Activated CD4-positive, alpha-beta T cell treated with anti-CD3 and anti-CD28 coated beads for 48 hours (primary cell): Measurements from ENCODE around the gene ARHGEF7.

ENCODE experiments used
- DNase-seq: peaks from one replicate; pipeline ENCODE4 v3.0.0-alpha.2; 2020

ARHGEF7 gene

DNA sequence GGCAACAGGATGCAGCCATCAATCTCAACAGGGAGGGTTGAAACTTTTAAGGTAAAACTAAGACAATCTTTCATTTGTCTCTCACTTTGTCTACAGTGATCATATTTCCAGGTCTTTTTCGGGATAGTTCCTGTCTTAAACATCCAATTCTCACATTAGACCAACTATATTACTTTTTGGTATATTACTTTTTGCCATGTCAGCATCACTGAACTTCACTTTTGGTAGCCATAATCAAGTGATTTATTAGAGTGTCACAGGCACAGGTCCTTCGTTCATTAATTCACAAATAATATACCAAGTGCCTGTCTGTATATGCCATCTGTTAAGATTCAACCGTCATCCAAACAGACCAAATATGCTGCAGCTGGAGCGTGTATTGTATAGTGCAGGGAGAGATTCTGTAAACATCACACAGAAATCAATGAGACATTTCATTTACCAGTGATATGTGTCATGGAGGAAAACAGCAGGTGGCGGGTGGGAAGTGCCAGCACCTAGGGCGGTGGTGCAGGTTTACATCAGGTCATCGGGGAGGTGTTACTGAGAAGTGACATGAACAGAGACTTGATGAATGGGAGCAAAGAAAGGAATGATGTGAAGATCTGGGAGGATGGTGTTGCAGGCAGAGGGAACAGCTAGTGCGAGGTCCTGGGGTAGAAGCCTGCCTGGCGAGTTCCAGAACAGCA is 24.9 kb downstream of the ARHGEF7 start:
- DNase-seq, result no peak

DNA sequence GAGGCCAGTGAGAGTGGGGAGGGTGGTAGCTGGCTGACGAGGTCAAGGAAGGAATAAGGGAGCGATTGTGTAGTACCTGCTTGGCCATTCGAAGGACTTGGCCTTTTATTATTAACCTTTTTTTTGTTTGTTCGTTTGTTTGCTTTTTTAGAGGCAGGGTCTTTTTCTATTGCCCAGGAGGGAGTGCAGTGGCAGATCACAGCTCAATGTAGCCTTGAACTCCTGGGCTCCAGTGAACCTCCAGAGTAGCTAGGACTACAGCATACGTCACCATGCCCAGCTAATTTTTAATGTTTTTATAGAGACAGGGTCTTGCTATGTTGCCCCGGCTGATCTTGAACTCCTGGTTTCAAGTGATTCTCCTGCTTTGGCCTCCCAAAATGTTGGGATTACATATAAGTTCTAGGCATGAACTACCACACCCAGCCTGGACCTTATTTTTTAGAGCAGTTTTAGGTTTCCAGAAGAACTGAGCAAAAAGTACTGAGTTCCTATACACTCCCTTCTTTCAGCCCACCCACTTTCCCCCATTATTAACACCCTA is 25.5 kb downstream of the ARHGEF7 start:
- no peak for DNase-seq

DNA sequence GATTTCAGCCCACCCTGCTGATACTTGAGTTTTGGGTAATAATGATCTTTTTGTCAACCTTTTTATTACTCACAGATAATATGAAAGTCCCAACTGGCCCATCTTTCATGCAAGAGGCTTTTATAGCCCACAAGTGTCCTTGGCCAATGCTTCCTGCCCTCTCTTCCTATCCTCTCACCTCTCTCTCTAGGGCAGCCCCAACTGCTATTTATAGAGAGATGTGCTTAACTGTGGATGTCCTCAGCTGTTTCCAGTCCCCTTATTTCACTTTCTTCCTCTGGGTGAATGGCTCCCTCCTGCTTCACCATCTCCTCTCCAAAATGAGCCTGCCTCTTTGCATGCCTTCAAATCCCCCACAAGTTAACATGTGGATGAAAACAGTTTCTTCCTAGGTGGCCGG is 27.4 kb downstream of the ARHGEF7 start:
- no peak for DNase-seq

DNA sequence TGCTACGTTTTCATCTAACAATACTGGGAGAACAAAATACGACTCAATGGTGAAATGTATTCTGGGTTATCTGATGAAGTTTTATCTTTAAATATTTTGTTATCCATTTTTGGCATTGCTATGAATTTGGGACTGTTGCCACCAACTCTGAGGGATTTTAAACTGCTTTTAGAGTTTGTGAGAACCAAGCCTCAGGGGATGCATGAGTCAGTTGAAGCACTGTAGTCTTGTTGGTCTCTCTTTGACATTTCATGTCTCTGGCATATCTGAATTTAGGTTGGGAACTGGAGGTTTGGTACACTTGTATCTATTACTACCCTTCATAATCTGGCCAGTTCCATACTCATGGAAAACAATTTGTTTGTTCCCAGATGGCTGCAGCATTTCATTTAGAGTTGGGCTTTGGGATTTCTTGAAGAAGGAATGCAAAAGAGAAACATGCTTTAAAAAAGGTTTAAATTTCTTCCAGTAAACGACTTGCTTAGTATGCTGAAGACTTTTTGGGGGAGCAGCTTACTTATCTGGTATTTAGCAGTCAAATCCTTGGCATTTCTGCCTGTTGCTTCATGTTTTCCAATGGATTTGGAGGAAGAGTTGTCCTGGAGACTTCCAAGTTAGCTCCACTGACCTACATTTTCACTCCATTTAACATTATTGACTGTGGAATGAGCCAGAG is 28.9 kb downstream of the ARHGEF7 start:
- no peak for DNase-seq

DNA sequence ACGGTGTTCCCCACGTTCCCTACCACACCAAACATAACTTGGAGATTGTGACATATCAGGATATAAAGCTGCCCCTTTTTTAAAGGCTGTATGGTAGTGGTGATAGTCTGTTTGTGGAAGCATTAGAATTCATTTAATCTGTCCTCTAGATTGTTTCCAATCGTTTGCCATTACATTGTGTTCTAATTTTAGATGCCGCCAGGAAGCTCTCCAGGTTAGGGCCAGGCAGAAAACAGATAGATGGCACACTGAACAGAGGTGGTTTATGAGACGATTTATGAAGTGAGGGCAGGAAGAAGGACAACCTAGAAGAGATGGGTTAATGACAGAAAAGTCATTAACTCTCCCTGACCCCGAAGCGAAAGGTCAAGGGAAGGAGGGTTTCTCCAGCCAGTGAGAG is 30.0 kb downstream of the ARHGEF7 start:
- DNase-seq, result no peak

DNA sequence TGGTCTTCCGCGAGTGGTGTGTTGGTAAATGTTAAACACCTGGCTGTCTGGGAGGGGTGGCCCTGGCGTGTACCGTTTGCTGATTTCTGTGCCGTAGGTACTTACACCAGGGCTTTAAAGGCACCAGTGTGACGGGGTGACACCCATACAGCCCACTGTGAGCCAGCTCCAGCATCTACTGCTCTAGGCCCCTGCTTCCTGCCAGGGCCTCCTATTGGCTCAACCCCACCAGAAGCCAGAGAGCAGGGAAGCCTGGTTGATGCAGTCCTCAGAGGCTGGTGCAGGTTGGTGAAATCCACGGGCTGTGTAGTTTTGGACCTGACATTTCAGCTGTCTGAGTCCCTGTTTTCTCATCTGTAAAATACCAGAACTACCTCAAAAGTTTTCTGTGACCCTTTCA is 30.4 kb downstream of the ARHGEF7 start:
- DNase-seq, result no peak

DNA sequence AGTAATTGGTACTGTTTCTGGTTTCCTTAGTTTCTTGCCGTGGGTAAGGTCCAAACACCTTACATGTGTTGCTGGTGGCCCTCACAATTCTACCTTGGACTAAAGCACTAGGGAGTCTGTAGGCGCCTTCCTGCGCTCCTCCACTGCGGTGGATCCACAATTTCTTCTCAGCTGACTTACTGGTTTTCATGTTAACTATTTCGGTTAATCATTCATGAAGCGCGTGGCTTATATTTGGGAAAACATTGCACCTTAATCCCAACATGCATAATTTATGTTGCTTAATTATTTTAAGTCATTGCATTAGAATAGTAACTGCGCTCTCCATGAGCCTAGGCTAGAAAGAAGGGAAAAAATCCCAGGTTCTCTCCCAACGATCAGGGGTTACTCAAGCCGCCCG is 37.7 kb downstream of the ARHGEF7 start:
- DNase-seq, result no peak

DNA sequence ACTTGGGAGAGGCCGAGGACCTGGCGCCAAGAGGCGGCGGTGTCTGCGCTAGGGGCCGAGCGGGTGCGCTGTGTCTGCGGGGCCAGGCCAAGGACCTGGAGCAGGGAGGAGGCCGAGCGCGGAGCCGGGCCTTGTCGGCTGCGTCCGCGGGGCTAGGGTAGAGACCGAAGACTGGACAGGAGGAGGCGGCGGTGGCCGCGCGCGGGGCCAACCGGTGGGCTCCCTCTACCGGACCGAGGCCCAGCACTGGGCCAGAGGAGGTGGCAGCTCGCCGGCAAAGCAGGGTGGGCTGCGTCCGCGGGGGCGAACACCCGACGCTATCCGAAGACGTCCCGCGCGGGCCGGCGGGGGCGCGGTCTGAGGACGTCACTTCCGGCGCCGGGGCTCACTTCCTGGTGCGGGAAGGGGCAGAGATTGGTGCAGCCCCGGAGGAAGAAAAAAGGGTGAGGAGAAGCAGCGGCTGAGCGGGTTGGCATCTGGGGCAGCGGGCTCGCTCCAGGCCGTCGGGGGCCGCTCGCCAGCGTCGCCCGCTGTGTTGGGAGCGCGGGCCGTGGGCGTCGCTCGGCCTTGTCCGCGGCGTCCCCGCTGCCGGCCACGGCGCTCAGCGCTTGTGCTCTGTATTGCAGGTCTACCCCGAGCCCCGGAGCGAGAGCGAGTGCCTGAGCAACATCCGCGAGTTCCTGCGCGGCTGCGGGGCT is 38.3 kb downstream of the ARHGEF7 start:
- peak; percentile 96 for DNase-seq

DNA sequence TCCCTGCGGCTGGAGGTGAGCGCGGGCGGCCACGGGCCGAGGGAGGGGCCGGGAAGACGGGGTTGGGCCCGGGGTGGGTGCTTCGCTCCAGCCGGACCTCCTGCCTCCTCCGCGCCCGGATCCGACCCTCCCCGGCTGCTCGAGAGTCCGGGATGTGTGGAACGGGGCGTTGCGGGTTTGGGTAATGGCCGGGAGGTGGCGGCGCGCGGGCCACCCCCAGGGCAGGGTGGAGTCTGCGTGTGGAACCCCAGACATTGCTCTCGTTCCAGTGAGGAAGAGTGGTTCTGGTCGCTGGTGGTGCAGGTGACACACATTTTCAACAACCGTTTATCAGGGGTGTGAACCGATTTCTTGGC is 38.8 kb downstream of the ARHGEF7 start:
- DNase-seq, result peak; percentile 71

DNA sequence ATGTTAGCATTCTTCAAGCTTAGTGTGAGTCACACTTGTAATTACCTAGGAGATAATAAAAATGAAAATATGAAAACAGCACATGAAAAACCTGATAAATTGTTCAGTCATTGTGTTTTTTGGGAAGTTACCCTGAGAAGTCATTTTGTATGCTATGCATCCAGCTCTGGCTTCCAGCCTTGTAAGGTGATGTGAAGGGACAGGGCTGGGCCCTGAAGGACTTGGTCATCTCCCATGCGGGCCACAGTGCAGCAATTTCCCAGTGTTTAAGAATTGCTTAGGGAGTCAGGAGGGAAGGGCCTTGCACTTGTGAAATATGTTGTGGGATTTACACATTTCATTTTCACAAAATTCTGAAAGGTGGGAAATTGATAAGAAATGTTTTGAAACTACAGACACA is 41.3 kb downstream of the ARHGEF7 start:
- no peak for DNase-seq

DNA sequence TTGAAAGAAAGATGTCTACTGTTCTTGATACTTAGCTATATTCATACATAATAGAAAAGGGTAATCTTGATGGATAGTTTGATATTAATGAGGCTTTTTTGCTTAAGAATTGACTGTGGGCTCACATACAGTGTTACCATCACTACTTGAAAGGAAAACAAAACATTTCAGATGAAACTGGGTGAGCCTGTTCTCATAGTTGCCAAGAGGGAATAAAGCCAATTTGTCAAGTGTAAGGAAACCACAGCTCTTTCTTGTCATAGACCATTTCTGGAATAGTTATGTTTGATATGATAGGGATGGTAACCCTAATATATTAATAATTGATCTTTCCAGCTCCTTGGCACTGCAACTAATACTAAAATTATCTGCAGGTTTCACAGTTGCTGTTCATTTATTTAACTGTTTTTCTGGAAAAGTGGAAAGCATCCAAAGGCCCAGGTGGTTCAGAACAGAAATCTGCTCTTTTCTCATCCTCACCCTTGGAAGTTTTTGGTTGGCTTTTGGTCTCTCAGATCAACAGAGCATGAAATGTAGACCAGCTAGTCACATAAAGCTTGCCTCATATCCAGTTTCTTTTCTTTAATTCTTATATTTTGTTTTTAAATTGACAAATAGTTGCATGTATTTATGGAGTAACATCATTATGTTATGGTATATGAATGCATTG is 43.2 kb downstream of the ARHGEF7 start:
- no peak for DNase-seq

DNA sequence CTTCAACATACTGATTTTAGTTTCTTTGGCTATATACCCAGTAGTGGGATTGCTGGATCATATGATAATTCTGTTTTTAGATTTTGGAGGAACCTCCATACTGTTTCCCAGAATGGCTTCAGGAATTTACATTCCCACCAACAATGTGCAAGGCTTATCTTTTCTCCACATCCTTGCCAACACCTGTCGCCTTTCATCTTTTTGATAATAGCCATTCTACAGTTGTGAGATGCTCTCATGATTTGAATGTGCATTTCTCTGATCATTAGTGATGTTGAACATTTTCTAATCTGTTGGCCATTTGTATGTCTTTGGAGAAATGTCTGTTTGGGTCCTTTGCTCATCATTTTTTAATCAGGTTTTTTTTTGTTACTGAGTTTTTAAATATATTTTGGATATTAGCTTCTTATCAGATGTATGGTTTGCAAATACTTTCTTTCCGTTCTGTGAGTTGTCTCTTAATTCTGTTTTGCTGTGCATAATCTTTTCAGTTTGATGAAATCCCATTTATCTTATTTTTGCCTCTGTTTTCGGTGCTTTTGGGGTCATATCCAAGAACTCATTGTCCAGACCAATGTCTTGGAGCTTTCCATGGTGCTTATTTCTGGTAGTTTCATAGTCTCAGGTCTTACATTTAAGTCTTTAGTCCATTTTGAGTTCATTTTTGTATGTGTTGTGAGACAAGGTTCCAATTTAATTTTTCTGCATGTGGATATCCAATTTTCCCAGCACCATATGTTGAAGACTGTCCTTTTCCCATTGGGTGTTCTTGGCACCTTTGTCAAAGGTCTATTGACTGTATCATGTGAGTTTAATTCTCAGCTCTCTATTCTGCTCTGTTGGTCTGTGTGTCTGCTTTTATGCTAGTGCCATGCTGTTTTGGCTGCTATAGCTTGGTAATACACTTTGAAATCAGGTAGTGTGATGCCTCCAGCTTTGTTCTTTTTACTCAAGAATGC is 44.5 kb downstream of the ARHGEF7 start:
- DNase-seq, result no peak

DNA sequence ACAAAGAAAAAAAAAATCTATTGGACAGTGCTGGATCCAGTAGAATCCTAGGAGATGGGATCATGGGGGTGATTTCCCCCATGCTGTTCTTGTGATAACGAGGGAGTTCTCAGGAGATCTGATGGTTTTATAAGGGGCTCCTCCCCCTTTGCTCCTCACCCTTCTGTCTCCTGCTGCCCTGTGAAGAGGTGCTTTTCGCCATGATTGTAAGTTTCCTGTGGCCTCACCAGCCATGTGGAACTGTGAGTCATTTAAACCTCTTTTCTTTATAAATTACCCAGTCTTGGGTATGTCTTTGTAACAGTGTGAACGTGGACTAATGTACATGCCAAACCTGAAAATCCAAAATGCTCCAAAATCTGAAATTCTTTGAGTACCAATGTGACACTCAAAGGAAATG is 45.5 kb downstream of the ARHGEF7 start:
- DNase-seq, result no peak

DNA sequence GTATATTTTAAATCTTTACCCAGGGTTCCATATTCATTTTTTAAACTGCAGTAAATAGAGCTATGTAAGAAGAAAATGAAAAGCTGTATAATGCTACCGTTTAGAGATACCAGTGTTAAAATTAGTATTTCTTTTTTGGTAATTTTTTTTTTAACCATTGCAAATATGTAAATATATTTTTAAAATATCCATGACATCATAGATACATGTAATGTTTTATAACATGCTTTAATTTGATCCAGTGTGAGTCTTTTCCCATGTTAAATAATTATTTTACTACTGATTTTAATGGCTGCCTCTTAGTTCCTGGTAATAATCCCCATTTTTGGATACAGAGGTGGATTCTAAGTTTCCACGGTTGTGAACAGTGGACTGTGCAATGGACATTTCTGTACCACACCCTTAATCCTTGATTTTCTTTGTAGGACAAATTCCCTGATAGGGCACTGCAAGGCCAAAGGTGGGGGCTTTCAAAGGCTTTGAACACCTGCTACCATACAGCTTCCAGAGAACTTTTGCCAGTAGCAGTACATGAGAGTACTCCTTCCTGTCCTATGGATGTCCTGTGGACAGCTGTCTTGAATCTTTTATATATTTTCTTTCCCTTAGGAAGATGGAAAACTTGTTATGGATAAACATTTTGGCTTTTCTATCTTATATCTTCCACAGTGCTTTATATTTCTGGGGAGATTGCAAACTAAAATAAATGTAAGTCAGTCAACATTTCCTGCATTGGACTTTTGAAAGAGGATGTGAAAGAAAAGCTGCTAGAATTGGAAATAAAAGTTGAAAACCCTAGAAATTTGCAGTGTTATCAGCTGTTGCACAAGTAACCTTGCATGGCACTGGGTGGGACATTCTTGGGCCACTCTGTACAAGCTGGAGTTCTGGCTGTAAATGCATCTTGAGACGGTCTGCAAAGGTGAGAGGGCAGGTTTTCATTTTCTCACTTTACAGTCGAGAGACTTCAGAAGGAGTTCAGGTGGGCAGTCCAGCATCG is 46.8 kb downstream of the ARHGEF7 start:
- DNase-seq, result no peak

DNA sequence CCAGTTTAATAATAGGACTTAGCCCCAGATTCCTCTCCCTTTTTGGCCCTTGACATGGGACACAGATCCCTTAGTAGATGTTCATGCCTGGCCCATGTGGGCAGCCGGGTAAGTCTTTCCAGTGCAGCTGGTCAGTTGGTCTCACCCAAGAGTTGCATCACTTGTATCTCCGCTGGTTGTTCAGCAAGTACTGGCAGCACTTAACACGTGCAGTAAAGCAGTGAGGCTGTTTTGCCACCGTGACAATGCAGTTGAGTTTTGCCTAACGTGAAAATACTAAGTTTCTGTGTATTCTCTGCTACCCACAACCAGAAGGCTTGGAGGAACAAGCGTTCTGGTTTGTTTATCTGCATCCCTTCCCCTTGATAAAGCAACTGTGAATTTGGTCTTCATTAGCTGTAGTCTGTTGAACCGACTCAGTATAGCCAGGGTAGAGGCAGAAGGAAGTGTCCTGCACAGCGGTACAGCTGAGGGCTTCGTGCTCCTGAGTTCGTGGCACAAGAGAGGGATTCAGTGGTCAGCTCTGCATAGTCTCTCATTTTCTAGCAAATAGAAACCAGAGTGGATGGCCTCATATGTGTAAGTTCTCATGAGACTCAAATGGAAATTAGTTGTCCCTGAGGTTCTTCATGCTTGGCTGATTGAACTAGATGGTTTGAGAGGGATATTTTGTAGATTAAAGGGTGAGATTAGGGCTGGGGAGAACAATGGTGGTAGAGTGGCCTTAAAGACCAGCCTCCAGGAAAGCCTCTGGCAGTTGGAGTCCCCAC is 50.3 kb downstream of the ARHGEF7 start:
- no peak for DNase-seq

DNA sequence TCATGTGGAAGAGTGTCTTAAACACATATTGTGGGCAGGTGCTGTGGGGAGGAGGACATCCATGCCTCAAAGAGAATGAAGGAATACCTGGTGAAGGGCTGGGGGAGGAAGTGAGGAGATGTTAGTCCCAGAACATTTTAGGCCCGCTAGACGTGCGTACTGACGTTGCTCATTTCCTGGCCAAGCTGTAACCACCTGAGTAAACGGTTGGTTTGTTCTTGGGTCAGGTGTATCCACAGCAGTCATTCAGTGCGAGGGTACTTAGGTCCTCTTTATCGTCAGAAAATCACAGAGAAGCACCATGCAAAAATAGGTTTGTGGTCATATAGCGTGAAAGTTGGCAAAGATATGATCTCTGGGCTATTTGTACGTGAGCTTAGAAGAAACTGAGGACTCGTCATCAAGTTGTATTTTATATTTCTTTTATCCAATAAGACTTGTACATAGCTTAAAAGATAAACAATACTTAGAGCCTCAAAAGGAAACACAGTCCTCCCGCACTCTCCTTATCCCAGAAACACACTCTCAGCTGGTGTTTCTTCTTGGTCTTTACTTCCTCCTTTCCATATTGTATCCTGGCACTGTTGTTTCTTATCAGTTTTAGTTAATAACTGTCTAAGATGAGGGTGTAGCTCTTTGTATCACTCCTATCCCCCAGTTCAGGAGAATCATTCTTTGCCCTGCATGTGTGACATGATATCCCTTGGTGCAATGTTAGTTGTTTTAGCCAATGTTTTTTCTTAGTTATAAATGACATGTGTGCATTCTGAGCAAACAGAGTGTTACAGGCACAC is 52.0 kb downstream of the ARHGEF7 start:
- no peak for DNase-seq

DNA sequence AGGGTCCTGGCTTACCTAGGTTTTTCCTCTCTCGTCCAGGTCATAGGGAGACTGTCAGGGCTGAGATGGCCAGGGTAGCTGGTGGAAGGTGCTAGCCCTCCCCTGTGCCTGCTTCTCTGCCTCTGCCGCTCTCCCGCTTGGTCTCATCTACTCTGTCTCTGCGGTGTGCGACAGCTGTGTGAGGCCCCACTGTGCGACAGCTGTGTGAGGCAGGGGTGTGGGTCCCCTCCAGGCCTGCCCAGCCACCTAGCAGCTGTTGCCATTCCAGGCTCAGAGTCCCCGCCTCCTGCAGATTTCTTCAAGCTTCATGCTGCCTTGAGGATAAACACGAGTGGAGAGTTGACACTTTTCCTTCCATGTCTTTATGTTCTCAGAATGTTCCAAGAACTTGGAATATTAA is 53.0 kb downstream of the ARHGEF7 start:
- no peak for DNase-seq

DNA sequence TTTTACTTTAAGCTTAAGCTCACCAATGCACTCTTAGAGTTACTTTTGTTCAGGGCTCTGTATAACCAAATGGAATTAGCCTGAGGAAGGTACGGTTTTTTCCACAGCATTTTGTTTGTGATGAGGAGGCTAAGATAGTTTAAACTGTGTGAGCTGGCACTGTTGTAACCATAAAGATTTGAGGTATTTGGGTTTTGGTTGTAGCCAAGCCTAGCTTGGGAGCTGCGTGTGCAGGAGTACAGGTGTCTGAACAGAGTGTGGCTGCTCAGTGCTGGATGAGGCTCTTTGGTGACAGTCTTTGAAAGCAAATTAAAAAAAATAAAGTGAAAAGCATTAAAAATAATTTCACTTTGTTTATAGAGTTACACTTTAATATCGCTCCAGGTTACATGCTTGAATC is 56.0 kb downstream of the ARHGEF7 start:
- DNase-seq, result no peak

DNA sequence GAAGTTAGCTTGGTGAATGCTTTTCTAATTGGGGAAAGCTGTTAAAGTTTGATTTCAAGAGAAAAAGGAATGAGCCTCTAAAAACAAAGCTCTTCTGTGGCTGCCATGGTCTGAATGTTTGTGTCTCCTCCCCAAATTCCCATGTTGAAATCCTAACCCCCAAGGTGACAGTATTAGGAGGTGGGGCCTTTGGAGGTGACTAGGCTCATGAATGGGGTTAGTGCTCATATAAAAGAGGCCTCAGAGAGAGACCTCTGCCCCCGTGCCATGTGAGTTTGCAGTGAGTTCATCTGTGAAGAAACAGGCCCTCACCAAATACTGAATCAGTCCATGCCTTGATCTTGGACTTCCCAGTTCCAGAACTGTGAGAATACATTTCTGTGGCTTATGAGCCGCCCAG is 56.5 kb downstream of the ARHGEF7 start:
- DNase-seq, result no peak
